GM19395 (cell line): ENCODE data around the gene TSC22D4.
"Not testable (repeated sequence)": the region's sequence is repeated elsewhere in the genome, so short reads cannot be mapped to it uniquely, and the experiment has no call there.

Experiments
- ATAC-seq: cut with Tn5 transposase; IDR thresholded peaks from one replicate; pipeline ENCODE4 v1.9.1; 2021; ENCODE audit warnings: mild to moderate bottlenecking, moderate library complexity; ENCODE audit not compliant: unreplicated experiment

The TSC22D4 gene

GRCh38 chr7:100447363-100447762 is 31.7 kb downstream of the TSC22D4 start:
- not testable (repeated sequence) for ATAC-seq

- ATAC-seq = no peak
Observed at GRCh38 chr7:100446040-100446439, 33.0 kb downstream of the TSC22D4 start.

GRCh38 chr7:100444311-100445278 is 34.4 kb downstream of the TSC22D4 start:
- no peak for ATAC-seq

- ATAC-seq = no peak
Observed at GRCh38 chr7:100443096-100443840, 35.7 kb downstream of the TSC22D4 start.

- ATAC-seq = no peak
Observed at GRCh38 chr7:100441641-100442535, 37.1 kb downstream of the TSC22D4 start.

- not testable (repeated sequence) for ATAC-seq
Observed at GRCh38 chr7:100439244-100439643, 39.8 kb downstream of the TSC22D4 start.

GRCh38 chr7:100438731-100439130 is 40.3 kb downstream of the TSC22D4 start:
- ATAC-seq = not testable (repeated sequence)

GRCh38 chr7:100438172-100438571 is 40.8 kb downstream of the TSC22D4 start:
- ATAC-seq = no peak

- no peak for ATAC-seq
Observed at GRCh38 chr7:100437150-100438100, 41.6 kb downstream of the TSC22D4 start.

GRCh38 chr7:100435401-100436304 is 43.4 kb downstream of the TSC22D4 start:
- ATAC-seq = peak; percentile 33

- no peak for ATAC-seq
Observed at GRCh38 chr7:100434297-100435144, 44.5 kb downstream of the TSC22D4 start.

- no peak for ATAC-seq
Observed at GRCh38 chr7:100433592-100434296, 45.3 kb downstream of the TSC22D4 start.

- ATAC-seq = no peak
Observed at GRCh38 chr7:100433276-100433591, 45.8 kb downstream of the TSC22D4 start.

- ATAC-seq = no peak
Observed at GRCh38 chr7:100432621-100433275, 46.3 kb downstream of the TSC22D4 start.

- ATAC-seq = no peak
Observed at GRCh38 chr7:100432053-100432452, 47.0 kb downstream of the TSC22D4 start.

- ATAC-seq = no peak
Observed at GRCh38 chr7:100431286-100431735, 47.7 kb downstream of the TSC22D4 start.
